Bronchial epithelial cell (primary cell): ENCODE data around the gene CENPVL1. TPM values are rescaled to one million over a fixed set of nuclear protein-coding genes. Genes with fewer than 3 reads are reported as not detected.
"Not testable (repeated sequence)": the region's sequence is repeated elsewhere in the genome, so short reads cannot be mapped to it uniquely, and the experiment has no call there.

ENCODE experiments used
- DNase-seq: peaks from one replicate; pipeline ENCODE4 v3.0.0-alpha.2; 2010; ENCODE audit warnings: low read depth
- FAIRE-seq: peaks from 2 replicates; lab custom pipeline; 2011; peaks lifted over from hg19 to GRCh38; lab: Jason Lieb, UNC
- H3K27me3 ChIP-seq: 2 replicates; pipeline ENCODE4 v1.5.1; 2011; ENCODE audit warnings: low read length; ENCODE audit not compliant: control insufficient read depth, insufficient read depth
- H3K36me3 ChIP-seq: 2 replicates; pipeline ENCODE4 v1.5.1; 2011; ENCODE audit warnings: low read length; ENCODE audit not compliant: control insufficient read depth, insufficient read depth
- H3K4me3 ChIP-seq: 2 replicates; pipeline ENCODE4 v1.5.1; 2011; ENCODE audit warnings: mild to moderate bottlenecking, low read depth, low read length, control low read depth
- total RNA-seq: library from RNA; depleted of rRNA; stranded (reverse); fragments of >200 nt; gene quantifications from 2 replicates; pipeline ENCODE4 v1.2.1, GENCODE V29; 2014
- TF ChIP-seq, protein P1 (sequence below): IDR thresholded peaks from 2 replicates; pipeline ENCODE4 v1.5.1; 2011; ENCODE audit warnings: mild to moderate bottlenecking, moderate library complexity, low read length, control low read depth, inconsistent platforms; ENCODE audit not compliant: insufficient read depth, severe bottlenecking

The CENPVL1 gene
- not detected in 2 replicates for total RNA-seq

DNA sequence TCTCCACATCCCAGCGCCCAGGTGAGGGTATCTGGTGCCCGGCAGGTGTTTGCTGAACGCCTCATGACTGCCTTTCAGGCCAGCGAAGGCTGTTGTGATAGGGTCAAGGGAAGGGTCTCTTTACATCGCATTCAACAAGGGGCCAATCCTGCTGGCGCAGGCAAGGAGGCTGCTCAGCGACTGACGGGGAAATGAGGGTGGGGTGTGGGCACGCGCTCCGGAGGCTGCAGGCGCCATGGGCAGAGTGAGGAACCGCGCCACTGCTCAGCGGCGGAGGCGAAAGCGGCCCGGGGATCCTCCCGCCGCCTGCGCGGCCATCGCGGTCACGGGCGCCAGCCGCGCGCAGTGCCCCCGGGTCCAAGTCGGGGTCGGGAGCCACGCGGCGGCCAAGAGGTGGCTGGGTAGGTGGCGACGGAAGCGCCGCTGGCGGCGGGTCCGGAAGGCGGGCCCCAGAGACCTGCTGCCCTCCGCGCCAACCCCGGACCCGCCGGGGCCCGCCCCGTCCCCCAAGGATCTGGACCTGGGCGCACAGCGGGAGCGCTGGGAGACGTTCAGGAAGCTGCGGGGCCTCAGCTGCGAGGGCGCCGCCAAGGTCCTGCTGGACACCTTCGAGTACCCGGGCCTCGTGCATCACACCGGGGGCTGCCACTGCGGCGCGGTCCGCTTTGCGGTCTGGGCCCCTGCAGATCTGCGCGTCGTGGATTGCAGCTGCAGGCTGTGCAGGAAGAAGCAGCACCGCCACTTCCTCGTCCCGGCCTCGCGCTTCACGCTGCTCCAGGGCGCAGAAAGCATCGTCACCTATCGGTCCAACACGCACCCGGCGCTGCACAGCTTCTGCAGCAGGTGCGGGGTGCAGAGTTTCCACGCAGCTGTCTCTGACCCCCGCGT lies at the start of gene CENPVL1:
Gene CENPVL1, plus strand, starts transcription at position 236 of the 888 bp plus-strand sequence. Its CDS starts 0 bp downstream, at position 236.
- not testable (repeated sequence) for FAIRE-seq, H3K36me3 ChIP-seq, H3K27me3 ChIP-seq, H3K4me3 ChIP-seq, DNase-seq

GRCh38 chrX:51665981-51666380 lies 44.3 kb upstream of the CENPVL1 start:
- no peak for FAIRE-seq
- no peak for DNase-seq
- Histone ChIP-seq H3K27me3 (no peaks in the 10 kb centered on the region), H3K36me3 (no peaks in the 10 kb centered on the region), H3K4me3 (no peak overlapping the region)
- TF ChIP-seq, protein P1, sequence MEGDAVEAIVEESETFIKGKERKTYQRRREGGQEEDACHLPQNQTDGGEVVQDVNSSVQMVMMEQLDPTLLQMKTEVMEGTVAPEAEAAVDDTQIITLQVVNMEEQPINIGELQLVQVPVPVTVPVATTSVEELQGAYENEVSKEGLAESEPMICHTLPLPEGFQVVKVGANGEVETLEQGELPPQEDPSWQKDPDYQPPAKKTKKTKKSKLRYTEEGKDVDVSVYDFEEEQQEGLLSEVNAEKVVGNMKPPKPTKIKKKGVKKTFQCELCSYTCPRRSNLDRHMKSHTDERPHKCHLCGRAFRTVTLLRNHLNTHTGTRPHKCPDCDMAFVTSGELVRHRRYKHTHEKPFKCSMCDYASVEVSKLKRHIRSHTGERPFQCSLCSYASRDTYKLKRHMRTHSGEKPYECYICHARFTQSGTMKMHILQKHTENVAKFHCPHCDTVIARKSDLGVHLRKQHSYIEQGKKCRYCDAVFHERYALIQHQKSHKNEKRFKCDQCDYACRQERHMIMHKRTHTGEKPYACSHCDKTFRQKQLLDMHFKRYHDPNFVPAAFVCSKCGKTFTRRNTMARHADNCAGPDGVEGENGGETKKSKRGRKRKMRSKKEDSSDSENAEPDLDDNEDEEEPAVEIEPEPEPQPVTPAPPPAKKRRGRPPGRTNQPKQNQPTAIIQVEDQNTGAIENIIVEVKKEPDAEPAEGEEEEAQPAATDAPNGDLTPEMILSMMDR: no peak

DNA sequence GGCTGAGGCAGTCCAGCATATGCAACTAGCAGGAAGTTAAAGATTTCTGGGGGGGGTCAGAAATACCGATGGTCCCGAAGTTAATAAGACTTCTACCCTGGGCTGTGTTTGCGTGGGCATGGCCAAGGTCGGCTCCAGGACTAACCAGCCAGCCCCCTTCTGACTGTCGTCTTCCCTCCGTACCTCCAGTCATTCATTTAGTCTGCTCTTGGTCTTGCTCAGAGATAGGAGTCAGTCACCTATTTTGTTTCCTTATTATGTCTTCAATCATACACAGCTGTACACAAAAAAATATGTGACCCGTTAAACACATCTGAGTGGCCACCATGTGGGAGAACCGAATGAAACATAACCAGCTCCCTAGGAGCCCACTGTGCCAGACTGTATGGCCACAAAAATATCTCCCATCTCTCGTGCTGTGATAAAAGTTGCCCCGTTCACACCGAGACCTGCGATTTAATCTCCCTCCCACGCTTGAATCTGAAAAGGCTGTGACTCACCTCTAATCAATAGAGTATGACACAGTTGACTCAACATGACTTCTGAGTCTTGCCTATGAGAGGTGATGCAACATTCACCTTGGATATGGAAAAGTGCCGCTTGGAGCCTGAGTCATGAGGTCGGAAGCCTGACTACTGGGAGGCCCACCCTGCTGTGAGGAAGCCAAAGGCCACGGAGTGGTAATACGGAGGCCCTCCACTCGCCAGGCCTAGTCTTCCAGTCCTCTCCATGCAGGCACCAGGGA lies 30.5 kb upstream of the CENPVL1 start:
- H3K27me3 ChIP-seq, DNase-seq, H3K36me3 ChIP-seq, FAIRE-seq, H3K4me3 ChIP-seq: not testable (repeated sequence)

DNA sequence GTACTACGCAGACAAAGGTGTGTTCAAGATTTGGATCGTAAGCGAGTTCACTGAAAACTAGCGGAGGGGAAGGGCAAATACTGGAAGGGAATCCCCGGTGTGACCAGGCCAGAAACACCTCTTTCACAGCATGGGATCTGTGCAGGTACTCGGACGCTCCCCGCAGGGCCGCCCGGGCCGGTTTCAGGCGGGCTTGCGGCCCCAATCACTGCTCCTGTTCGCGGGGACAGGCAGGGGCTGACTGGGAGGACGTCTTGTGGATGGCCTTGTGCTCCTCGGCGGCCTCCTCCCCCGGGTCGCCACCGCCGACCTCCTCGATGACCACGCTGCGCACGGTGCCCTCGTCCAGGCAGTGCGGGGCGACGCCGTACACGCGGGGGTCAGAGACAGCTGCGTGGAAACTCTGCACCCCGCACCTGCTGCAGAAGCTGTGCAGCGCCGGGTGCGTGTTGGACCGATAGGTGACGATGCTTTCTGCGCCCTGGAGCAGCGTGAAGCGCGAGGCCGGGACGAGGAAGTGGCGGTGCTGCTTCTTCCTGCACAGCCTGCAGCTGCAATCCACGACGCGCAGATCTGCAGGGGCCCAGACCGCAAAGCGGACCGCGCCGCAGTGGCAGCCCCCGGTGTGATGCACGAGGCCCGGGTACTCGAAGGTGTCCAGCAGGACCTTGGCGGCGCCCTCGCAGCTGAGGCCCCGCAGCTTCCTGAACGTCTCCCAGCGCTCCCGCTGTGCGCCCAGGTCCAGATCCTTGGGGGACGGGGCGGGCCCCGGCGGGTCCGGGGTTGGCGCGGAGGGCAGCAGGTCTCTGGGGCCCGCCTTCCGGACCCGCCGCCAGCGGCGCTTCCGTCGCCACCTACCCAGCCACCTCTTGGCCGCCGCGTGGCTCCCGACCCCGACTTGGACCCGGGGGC lies 28.2 kb upstream of the CENPVL1 start:
- not testable (repeated sequence) for H3K27me3 ChIP-seq, DNase-seq, H3K36me3 ChIP-seq, H3K4me3 ChIP-seq, FAIRE-seq

DNA sequence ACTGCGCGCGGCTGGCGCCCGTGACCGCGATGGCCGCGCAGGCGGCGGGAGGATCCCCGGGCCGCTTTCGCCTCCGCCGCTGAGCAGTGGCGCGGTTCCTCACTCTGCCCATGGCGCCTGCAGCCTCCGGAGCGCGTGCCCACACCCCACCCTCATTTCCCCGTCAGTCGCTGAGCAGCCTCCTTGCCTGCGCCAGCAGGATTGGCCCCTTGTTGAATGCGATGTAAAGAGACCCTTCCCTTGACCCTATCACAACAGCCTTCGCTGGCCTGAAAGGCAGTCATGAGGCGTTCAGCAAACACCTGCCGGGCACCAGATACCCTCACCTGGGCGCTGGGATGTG lies 27.6 kb upstream of the CENPVL1 start, which contains the start of gene CENPVL2:
Gene CENPVL2, minus strand, starts transcription at position 112 of the 343 bp plus-strand sequence. Its CDS starts 0 bp downstream, at position 112.
- not testable (repeated sequence) for H3K36me3 ChIP-seq, FAIRE-seq, H3K27me3 ChIP-seq, DNase-seq, H3K4me3 ChIP-seq

- FAIRE-seq: peak; percentile 58
- no peak for DNase-seq
- Histone ChIP-seq H3K4me3 (no peak overlapping the region), H3K36me3 (no peaks in the 10 kb centered on the region), H3K27me3 (no peaks in the 10 kb centered on the region)
- TF ChIP-seq, protein P1: no peak
These were observed 16.1 kb upstream of the CENPVL1 start for GRCh38 chrX:51694254-51694653.

DNA sequence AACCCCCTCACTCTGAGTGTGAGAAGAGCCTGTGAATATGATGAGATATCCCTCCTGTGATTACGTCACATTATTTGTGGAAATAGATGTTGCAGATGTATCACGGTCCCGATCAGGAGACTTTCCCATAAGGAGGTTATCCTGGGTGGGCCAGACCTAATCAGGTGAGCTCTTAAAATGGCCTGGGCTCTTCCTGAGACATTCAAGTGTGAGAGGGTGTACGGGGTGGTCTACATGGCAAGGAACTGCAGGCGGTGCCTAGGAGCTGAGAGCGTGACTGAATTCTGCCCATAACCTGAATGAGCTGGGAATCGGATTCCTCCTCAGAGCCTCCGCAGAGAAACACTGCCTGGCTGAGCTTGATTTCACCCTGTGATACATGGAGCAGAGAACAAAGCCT lies 12.9 kb upstream of the CENPVL1 start:
- DNase-seq (no peak), FAIRE-seq (peak; percentile 28)
- TF ChIP-seq, protein P1: no peak
- H3K36me3 ChIP-seq: no peaks in the 10 kb centered on the region
- no peak overlapping the region for H3K4me3 ChIP-seq
- no peaks in the 10 kb centered on the region for H3K27me3 ChIP-seq

- not testable (repeated sequence) for H3K36me3 ChIP-seq, H3K27me3 ChIP-seq, FAIRE-seq, DNase-seq, H3K4me3 ChIP-seq
These were observed 2.8 kb downstream of the CENPVL1 start for GRCh38 chrX:51712943-51713647.
